GM13976 (cell line): ENCODE measurements around the gene CCDC117.

ENCODE experiments used
- DNase-seq: peaks from one replicate; pipeline ENCODE4 v3.0.0; 2012; ENCODE audit warnings: low spot score
- in situ Hi-C: fragments of 300-500 bp; cut with MboI; formaldehyde crosslinking; loops from one replicate; pipeline ENCODE4 v1.12.0; 2022; ENCODE audit warnings: low sequenced_read_pairs, mixed read lengths, inconsistent platforms; ENCODE audit not compliant: unreplicated experiment
- TF ChIP-seq, protein P1 (sequence below): IDR thresholded peaks from 2 replicates; pipeline ENCODE4 v1.5.1; 2012; ENCODE audit warnings: borderline replicate concordance, mild to moderate bottlenecking; ENCODE audit not compliant: insufficient read depth; ENCODE audit errors: extremely low read depth, missing control alignments, control extremely low read depth

Gene CCDC117

DNA sequence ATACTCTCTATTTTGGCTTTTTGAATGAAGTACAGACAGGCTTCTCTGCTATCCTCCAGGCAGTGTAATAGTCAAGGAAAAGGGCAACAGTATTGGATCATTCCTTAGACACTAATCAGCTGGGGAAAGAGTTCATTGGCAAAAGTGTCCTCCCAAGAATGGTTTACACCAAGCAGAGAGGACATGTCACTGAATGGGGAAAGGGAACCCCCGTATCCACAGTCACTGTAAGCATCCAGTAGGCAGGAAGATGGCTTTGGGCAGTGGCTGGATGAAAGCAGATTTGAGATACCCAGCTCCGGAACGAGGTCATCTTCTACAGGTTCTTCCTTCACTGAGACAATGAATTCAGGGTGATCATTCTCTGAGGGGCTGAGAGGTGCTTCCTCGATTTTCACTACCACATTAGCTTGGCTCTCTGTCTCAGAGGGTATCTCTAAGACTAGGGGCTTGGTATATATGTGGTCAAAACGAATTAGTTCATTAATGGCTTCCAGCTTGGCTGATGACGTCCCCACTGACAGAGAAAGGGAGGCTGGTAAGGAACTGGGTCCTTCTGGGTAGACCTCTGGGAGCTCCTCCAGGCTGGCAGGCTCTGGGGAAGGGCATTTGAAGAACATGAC lies 22.7 kb downstream of the CCDC117 start:
- DNase-seq = no peak
- TF ChIP-seq, protein P1, sequence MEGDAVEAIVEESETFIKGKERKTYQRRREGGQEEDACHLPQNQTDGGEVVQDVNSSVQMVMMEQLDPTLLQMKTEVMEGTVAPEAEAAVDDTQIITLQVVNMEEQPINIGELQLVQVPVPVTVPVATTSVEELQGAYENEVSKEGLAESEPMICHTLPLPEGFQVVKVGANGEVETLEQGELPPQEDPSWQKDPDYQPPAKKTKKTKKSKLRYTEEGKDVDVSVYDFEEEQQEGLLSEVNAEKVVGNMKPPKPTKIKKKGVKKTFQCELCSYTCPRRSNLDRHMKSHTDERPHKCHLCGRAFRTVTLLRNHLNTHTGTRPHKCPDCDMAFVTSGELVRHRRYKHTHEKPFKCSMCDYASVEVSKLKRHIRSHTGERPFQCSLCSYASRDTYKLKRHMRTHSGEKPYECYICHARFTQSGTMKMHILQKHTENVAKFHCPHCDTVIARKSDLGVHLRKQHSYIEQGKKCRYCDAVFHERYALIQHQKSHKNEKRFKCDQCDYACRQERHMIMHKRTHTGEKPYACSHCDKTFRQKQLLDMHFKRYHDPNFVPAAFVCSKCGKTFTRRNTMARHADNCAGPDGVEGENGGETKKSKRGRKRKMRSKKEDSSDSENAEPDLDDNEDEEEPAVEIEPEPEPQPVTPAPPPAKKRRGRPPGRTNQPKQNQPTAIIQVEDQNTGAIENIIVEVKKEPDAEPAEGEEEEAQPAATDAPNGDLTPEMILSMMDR = no peak
- in situ Hi-C loops = no loop called here

DNA sequence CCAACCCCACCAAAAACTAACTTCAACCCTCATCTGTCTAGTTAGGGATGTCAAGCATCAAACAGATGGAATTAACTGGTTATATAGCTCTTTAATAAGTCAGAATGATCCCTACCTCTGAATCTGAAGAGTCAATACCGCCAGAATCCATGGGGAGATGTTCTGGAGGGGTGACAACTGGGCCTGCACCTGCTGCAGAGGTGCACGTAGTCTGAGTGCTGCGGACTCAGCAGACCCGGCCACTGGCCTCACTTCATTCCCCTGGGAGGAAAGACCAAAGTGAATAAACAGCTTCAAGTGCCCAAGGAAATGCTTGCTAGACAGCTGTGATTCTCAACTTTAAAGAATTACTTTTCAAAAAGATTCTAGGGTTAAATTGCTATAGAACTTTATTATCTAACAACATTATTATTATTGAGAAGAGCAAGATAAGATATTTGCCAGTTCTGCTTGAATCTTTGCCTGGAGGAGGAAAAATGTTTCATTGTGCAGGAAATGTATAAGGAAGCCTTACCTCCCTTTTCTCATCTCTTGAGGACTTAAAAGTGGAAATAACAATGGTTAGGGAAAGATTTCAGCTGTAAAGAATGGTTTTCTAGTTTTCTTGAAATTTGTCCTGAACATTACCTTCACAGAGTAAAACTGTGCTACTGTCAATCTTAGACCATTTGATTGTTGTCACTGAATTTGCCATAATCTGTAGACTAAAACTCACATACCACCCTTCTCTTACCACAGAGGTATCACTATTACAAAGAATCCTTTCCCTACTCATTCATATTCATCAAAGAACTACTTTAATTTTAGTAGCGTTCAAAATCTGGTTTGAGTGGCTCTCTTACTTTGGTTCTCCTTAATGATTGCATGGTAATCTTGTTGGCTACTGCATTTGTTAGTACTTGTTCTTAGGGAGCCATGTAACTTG lies 23.7 kb downstream of the CCDC117 start:
- in situ Hi-C loops = no loop called here
- TF ChIP-seq, protein P1 = no peak
- DNase-seq = no peak

DNA sequence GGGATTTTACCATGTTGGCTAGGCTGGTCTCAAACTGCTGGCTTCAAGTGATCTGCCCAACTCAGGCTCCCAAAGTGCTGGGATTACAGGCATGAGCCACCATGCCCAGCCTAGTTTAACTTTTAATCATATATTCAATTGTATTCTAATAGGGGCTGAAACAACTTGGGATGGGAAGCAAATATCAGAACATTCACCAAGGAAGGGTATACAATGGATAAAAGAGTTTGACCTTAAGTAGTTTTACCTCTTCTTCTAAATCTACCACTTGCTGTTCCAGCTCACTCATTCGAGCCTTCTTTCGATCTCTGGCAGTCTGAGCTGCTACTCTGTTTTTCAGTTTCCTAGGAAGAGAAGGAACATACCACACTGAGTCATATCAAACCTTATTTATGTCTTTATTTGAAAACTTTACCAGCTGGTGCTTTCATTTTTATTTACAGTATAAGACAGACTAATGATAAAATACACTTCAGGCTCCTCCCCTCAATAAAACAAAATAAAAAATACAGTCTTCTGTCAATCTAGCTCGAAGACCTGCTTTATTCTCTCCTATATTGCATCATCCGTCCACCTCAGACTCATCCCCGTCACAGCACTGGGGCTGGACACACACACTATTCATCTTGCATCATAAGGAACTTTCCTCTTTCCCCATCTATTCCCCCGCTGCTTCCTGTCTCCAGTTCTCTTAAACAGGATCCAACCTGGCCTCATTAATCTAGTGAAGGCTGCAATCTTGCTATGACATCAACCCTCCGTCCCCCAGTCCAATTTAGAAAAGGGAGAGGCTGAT lies 26.5 kb downstream of the CCDC117 start:
- in situ Hi-C loops = no loop called here
- peak; percentile 43 for DNase-seq
- TF ChIP-seq, protein P1 = no peak

DNA sequence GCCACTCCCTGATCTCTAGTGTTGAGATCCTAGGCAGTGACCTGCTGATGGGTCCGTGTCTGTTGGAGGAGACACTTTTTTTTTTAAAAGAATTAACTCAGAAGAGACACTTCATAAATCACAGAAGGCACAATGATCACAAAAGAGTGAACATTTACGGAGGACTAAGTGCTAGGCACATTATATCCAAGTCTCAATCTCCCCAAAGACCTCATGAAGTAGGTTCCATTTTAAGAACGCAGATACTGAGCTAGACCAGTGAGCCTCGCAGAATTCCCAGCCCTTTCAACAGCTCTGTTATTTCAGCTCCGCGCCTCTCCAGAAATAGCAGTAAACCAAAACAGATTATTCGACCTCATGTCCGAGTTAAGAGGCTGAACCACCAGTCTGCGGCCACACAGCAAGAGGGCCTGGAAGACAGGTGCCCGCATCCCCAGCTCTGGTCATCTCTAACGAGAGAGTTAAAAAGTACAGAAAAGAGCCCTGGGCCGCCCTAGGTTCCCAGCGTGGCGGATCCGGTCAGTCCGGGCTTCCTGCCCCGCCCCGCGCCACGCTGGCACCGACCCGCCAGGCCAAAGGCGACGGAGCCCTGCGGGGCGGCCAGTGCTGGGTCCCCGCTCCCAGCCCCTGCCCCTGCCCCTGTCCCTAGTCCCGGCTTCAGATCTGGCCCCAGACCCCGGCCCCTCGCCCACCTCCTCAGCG lies 27.3 kb downstream of the CCDC117 start:
- peak; percentile 61 for DNase-seq
- TF ChIP-seq, protein P1 = no peak
- in situ Hi-C loops = loop anchor here (25.0 kb wide), 1 partner anchor 912 kb away; no protein-coding TSS in a partner anchor

DNA sequence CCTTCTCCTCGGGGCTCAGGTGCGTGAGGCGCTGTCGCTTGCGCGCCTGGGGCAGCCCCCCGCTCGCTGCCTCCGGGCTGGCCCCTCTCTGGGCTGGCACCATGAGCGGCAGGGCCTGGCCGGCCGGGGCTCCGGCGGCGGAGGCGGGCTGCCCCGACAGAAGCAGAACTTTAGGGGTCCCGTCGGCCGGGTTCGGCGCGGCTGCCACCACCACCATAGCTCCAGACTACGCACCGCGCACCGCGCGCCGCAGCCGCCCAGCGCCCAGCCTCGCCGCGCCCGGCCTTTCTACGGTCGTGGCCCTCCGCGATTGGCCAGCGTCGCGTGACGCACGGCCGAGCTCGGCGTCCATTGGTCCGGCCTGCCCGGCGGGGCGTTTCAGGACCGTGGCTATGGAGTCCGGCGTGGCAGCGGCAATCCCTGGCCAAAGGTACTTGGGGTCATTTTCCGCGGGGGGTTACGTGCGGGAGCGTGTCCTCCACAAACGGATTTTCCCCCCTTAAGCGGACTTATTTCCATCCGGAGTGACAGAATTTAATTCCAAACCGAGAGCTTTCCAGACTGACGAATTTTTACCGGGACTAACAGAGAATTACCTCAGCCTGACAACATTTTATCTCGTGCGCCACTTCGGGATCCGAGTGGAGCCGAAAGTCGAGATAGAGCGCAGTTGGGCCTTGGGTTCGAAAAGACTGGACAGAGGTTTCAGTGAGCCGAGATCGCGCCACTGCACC lies 28.0 kb downstream of the CCDC117 start, which contains the start of gene XBP1:
XBP1 (minus strand) TSS at position 262 of the 734 bp plus-strand sequence.
- peak; percentile 97 for DNase-seq
- TF ChIP-seq, protein P1 = no peak
- in situ Hi-C loops = loop anchor here (25.0 kb wide), 1 partner anchor 913 kb away; no protein-coding TSS in a partner anchor
